DMS 273 treated with DMSO at 0.1 percent for 48 hours (cell line): ENCODE measurements around the gene TMEM253.

Source experiments
- DNase-seq: peaks from one replicate; lab custom pipeline; 2025; lab: John Stamatoyannopoulos, UW

TMEM253 gene

GRCh38 chr14:21104448-21105060, 3.7 kb downstream of the TMEM253 start:
- DNase-seq, result peak; percentile 69

GRCh38 chr14:21105095-21105494, 4.2 kb downstream of the TMEM253 start:
- DNase-seq, result no peak

- no peak for DNase-seq
These were observed 5.3 kb downstream of the TMEM253 start for GRCh38 chr14:21106176-21106497.

- peak; percentile 20 for DNase-seq
These were observed 5.8 kb downstream of the TMEM253 start for GRCh38 chr14:21106498-21107282.

GRCh38 chr14:21107283-21107800, 6.5 kb downstream of the TMEM253 start:
- DNase-seq, result no peak

- DNase-seq, result no peak
These were observed 7.9 kb downstream of the TMEM253 start for GRCh38 chr14:21108791-21109190.

- DNase-seq, result peak; percentile 12
These were observed 8.7 kb downstream of the TMEM253 start for GRCh38 chr14:21109377-21110138.

- DNase-seq, result no peak
These were observed 11.4 kb downstream of the TMEM253 start for GRCh38 chr14:21112255-21112654.

GRCh38 chr14:21113369-21113768, 12.5 kb downstream of the TMEM253 start:
- no peak for DNase-seq

- no peak for DNase-seq
These were observed 18.1 kb downstream of the TMEM253 start for GRCh38 chr14:21118933-21119332.

- DNase-seq, result no peak
These were observed 19.8 kb downstream of the TMEM253 start for GRCh38 chr14:21120686-21121085.

GRCh38 chr14:21121122-21121521, 20.3 kb downstream of the TMEM253 start:
- no peak for DNase-seq

GRCh38 chr14:21123429-21123828, 22.6 kb downstream of the TMEM253 start:
- DNase-seq, result no peak

GRCh38 chr14:21133901-21134300, 33.0 kb downstream of the TMEM253 start:
- DNase-seq, result no peak

GRCh38 chr14:21136024-21136423, 35.2 kb downstream of the TMEM253 start:
- DNase-seq, result peak; percentile 12

- no peak for DNase-seq
These were observed 41.5 kb downstream of the TMEM253 start for GRCh38 chr14:21142357-21142756.

- no peak for DNase-seq
These were observed 44.6 kb downstream of the TMEM253 start for GRCh38 chr14:21145437-21145836.

GRCh38 chr14:21149641-21150367, 48.9 kb downstream of the TMEM253 start:
- no peak for DNase-seq
